GM20431 (cell line): ENCODE data around the gene NKIRAS1.
"Not testable (repeated sequence)": the region's sequence is repeated elsewhere in the genome, so short reads cannot be mapped to it uniquely, and the experiment has no call there.

Experiments used
- in situ Hi-C: fragments of 300-500 bp; cut with MseI, MboI; formaldehyde crosslinking; loops from one replicate; pipeline ENCODE4 v1.15.0; 2020; ENCODE audit warnings: low sequenced_read_pairs; ENCODE audit not compliant: unreplicated experiment

The NKIRAS1 gene

GRCh38 chr3:23941440-23941839 lies 24.6 kb upstream of the NKIRAS1 start:
- in situ Hi-C loops, result no loop called here

GRCh38 chr3:23940775-23941174 lies 24.0 kb upstream of the NKIRAS1 start:
- in situ Hi-C loops, result no loop called here

GRCh38 chr3:23938688-23939087 lies 21.9 kb upstream of the NKIRAS1 start:
- in situ Hi-C loops, result no loop called here

GRCh38 chr3:23937296-23937695 lies 20.5 kb upstream of the NKIRAS1 start:
- in situ Hi-C loops, result no loop called here

GRCh38 chr3:23934253-23934652 lies 17.5 kb upstream of the NKIRAS1 start:
- in situ Hi-C loops, result no loop called here

GRCh38 chr3:23932571-23932970 lies 15.8 kb upstream of the NKIRAS1 start:
- in situ Hi-C loops, result no loop called here

DNA sequence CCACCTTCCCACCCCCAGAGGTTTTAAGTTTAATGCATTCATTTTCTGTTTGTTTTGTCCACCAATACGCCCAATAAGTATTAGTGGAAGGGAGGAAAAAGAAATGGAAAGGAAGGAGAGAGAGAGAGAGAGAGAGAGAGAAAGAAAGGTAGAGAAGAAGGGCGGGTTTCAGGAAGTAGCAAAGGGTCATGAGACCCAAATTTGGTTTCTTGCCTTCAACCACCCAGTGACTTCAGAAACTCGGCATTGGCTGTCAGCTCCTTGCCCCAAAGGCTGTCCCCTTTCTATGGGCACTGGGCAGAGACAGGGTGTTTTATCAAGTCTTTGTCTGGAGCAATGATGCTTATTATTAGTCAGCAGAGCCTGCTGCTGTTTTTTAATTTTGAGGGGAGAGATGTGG lies 14.8 kb upstream of the NKIRAS1 start:
- in situ Hi-C loops, result no loop called here

DNA sequence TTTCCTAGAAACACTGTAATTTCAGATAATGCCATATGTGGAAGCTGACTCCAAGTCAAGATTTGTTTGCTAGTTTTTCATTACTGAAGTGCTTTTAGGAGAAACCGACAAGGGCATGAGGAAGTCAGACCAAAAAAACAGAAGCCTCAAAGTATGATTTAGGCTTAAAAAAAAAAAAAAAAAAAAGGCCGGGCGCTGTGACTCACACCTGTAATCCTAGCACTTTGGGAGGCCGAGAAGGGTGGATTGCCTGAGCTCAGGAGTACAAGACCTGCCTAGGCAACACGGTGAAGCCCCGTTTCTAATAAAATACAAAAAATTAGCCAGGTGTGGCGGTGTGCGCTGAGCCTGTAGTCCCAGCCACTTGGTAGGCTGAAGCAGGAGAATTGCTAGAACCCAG lies 11.7 kb upstream of the NKIRAS1 start:
- in situ Hi-C loops, result no loop called here

DNA sequence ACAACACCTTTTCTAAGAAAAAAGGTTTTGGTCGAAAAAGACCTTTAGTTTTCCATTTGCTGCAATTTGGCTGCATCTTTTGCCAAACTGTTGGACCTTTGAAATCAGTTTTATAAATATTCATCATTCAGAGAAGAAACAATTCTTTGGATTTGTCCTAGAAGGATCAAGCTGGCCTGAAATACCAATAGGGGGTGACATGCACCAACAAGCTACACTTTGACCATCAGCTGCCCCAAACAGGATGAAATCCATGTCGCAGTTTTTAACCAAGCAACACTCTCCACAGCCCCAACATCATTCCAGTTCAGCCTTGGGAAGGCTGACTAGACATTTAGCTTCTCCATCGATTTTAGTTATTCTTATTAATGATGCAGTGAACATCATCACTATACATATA lies 9.9 kb upstream of the NKIRAS1 start:
- in situ Hi-C loops, result no loop called here

GRCh38 chr3:23926246-23926645 lies 9.5 kb upstream of the NKIRAS1 start:
- in situ Hi-C loops, result no loop called here

- in situ Hi-C loops, result no loop called here
These were observed 7.0 kb upstream of the NKIRAS1 start for GRCh38 chr3:23923786-23924185.

- in situ Hi-C loops, result no loop called here
These were observed 4.3 kb upstream of the NKIRAS1 start for GRCh38 chr3:23921052-23921511.

- in situ Hi-C loops, result no loop called here
These were observed 3.4 kb upstream of the NKIRAS1 start for GRCh38 chr3:23920151-23920655.

DNA sequence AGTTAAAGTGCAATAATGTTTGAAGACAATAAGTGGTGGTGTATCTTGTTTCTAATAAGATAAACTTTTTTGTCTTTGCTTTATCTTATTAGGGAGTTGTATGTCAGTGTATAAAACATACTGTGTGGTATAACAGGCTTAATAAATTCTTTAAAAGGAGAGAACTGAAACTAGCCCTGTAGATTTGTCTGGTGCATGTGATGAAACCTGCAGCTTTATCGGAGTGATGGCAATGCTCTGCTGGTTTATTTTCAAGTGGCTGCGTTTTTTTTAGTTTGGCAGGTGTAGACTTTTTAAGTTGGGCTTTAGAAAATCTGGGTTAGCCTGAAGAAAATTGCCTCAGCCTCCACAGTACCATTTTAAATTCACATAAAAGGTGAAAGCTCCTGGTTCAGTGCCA lies 2.8 kb upstream of the NKIRAS1 start:
- in situ Hi-C loops, result no loop called here

DNA sequence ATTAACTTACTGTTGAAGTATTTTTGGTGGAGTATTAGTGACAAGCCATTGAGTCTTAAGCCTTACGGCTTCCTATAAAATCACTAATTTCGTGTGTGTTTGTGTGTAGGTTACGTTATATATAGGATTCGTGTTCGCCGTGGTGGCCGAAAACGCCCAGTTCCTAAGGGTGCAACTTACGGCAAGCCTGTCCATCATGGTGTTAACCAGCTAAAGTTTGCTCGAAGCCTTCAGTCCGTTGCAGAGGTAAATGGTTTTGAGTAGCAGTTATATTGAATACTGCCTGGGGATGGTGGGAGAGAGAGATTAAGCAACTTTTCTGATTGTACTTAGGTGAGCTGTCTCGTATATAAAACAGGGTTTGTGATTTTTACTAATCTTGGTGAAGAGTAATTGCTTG lies 1.5 kb upstream of the NKIRAS1 start:
- in situ Hi-C loops, result not testable (repeated sequence)

- in situ Hi-C loops, result not testable (repeated sequence)
These were observed 1.0 kb upstream of the NKIRAS1 start for GRCh38 chr3:23917679-23918303.

DNA sequence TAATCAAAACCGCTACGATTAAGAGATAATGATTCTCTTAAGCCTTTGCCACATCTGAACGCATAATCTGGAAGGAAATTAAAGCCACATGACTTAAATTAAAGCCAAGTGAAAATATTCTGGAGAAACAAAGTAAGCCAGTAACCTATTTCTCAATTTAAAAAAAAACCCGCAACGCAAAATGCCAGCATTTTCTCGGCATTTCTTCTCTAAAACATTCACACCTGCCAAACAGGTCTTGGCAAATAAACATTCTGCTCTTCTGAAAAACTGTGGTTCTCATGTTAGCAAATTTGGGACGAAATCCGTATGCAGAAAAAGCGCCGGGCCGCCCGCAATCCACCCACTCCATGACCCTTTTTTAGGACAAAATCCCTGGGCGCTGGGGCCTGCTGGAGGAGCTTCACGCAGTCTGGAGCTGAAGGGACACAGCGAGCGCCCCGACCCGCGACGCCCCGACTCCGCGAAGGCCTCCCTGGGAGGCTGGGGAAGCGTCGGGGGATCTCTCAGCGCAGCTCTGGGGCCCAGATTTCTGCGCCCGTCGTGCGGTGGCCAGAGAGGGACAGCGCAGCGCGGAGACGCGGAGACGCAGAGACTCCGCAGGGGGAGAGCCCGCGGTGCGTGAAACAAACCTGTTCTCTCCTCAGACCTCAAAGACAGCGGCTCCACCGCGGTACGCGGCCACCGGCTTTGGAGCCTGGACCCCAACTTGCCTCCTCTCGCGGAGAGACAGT lies 471 bp downstream of the NKIRAS1 start:
- in situ Hi-C loops, result no loop called here

DNA sequence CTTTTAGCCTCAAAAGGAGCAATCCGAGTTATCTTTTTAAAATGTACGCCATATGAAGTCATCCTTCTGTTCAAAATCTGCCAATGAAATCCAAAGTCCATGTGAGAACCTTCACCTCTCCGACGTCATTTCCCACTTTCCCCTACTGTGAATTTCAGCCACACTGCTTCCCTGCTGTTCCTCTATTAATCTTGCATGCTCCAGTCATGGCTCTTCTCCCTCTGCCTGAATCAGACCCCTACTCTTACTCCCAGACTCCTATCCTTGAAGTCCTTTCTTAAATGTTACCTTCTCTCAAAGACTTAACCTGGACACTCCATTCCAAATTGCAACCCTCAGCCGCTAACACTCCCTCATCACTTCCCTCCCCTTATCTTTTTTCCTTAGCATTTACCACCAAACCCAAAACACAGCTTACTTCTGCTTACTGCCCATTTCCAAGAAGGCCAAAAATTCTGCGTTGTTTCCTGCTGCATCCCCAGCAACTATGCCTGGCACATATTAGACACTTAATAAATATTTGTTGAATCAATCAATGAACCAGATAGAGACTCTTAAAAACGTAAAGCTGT lies 1.2 kb downstream of the NKIRAS1 start:
- in situ Hi-C loops, result no loop called here

DNA sequence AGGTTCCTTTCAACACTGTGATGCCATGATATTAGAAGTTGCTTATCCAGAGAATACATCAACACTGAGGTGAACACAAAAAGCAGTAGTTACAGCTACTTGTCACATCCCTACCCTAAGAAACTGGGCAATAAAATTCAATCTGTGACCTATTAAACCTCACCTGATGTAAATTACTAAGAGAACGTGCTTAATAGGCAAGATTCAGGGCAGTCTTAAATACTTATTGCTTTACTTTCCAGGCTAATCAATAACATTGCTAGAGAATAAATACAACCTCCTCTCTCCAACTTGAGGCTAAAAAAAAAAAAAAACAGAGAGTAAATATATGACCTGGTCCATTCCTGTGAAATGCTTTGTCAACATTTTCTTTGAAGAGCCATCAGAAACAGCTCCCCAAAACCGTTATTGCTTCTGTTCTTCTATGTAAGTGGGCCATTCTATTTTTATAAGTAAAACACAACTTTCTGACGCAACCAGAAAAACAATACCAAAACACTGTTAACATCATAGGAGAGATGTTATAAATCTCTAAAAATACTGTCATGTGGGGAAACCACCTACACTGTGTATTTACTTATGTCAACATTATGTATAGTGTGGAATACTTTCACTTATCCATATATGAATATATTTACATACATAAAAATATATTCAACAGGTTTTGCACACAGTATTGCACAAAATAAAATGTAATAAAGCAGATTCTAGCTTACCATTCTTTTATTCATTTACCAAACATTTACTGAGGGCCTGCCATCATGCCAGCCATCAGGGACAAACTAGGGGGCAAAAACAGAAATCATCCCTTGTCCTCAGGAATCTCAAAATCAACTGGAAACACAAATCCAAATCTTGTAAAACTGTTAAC lies 2.7 kb downstream of the NKIRAS1 start:
- in situ Hi-C loops, result no loop called here

DNA sequence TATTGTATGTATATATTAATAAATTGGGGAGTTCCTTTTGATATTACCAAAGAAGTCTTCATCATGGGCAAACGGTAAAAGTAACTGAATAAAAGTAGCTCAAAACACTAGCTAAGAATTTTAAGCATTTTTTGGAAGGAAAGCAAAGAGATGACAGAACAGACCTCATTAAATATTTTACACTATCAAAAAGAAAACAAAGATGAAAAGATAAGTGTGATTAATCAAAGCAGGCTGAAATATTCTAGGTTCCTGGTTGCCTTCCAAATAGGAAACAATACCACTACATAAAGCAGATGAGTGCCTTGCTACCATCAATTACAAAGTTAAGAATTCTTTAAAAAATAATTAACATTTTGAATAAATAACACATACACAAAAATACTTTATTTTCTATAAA lies 3.6 kb downstream of the NKIRAS1 start:
- in situ Hi-C loops, result no loop called here
